ENCODE measurements around the gene NCAM1.
"Not testable (repeated sequence)": the region's sequence is repeated elsewhere in the genome, so short reads cannot be mapped to it uniquely, and the experiment has no call there.

NCAM1 gene

GRCh38 chr11:113023228-113023627 is 62.0 kb downstream of the NCAM1 start:
- DNase-seq: peak; percentile 39

DNA sequence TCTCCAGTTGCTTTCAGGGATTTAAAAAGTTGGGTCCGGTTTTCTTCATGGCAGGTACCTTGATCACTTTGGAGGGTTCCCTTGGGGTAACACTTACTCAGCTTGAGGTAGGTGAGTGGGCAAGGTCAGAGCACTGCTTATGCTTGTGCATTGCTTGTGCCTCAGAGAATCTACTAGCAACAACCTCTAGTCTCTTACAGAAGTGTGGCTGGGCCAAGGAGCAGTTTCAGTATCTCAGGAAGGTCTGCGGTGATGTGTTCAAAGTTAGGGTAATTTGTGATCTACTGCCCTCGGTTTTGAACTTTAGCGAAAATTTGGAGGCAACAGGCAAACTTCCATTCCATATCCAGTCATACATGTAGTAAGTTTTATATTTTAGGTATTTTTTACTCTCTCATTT is 62.8 kb downstream of the NCAM1 start:
- DNase-seq: no peak

DNA sequence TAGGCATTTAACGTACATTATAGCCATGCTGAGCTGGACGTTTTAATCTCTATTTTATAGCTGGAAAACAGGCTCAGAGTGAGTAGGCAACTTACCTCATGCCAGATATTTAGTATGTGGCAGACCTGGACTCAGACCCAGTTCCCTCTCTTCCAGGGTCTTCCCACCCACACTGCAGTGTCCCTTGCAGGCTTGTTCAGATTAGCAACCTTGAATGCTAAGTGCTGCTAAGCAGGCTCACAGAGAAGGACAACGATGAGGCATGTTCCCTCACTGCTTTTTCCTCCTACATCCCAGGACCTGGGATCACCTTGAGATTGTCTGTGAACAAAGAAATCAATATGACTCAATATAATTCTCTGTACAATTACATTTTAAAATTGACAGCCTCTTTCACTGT is 65.6 kb downstream of the NCAM1 start:
- DNase-seq: no peak

DNA sequence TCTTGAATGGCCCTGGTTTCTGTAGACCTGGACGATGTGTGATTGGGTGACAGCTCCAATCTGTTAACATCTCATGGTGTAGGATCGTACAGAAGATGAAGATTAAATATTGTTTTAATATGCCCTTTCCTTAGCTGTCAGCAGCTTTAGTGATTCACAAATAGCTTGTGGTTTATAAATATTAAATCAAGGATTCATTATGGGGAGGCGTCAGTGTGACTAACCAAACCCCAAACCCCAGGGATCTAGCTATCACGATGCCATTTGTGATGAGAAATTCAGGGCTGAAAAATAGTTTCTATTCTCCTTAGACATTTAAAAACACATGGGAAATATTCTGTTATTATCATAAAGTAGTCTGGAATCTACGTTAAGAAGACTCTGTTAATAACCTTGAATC is 73.4 kb downstream of the NCAM1 start:
- DNase-seq: peak; percentile 80

- no peak for DNase-seq
Measured at GRCh38 chr11:113035708-113036107, 74.5 kb downstream of the NCAM1 start.

GRCh38 chr11:113043698-113044097 is 82.5 kb downstream of the NCAM1 start:
- DNase-seq: no peak

DNA sequence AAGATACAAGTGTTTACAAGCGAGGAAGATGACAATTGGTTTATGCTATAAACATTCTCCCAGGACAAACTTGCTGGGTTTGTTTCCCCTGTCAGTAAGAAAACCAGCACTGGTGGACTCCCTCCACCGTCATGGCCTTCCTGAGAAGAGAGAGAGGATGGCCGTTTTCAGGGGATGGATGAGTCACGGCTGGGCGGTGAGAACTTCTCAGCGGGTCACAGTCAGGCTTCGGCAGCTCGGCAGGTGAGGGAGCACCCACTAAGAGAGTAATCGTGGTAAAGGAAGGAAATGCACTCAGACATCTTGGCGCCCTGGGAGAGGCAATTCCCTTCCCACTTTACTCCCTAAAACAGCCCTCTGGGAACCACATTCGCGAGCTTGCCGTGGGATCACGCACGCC is 83.9 kb downstream of the NCAM1 start:
- DNase-seq: no peak

GRCh38 chr11:113046866-113047265 is 85.6 kb downstream of the NCAM1 start:
- no peak for DNase-seq

- peak; percentile 90 for DNase-seq
Measured at GRCh38 chr11:113048820-113049768, 87.9 kb downstream of the NCAM1 start.

GRCh38 chr11:113053042-113053441 is 91.8 kb downstream of the NCAM1 start:
- not testable (repeated sequence) for DNase-seq

DNA sequence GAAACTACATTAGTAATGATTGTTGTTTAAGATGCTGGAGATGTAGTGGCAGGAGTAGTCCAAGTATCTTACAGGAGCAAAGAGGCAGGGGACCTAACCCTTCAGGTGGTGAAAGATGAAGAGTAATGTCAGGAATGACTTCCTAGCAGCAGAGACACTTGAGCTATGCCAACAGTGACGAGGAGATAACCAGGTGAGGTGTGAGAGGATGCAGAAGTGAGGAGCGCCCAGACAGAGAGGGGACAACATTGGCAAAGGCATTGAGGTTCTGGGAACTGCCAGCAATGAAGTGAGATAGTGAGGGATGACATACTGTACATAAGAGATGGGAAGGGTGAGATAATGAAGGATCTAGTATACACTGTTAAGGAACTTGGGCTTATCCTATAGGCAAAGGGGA is 95.8 kb downstream of the NCAM1 start:
- DNase-seq: no peak

GRCh38 chr11:113059548-113059947 is 98.3 kb downstream of the NCAM1 start:
- DNase-seq: no peak

- DNase-seq: no peak
Measured at GRCh38 chr11:113065330-113065729, 104.1 kb downstream of the NCAM1 start.

DNA sequence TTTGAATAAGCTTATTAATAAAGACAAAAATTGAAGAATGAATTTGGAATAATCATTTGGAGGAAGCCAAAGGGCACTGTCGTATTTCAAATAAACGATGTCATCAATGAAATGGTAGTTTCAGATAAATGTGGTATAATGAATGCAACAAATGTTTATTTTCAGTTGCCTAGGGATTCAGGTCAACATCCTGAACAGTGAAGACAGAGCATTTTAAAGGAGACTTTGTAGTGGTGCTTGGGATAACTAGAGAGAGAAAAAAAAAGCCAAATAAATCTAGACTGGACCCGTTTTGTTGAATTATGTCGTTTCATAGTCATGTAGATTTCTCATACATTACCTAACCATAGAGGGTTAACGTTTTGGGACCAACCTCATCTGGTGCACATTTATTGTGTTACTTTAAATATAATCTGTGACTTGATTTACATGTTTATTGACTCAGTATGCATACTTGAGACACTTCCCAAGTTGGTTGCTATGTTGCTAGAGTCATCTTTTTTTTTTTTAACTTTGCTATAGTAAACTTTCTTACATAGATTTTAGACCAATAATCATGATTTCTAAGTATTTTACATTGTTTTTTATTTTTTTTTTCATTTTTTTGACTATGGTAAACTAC is 111.1 kb downstream of the NCAM1 start:
- DNase-seq: no peak

- no peak for DNase-seq
Measured at GRCh38 chr11:113073290-113073953, 112.2 kb downstream of the NCAM1 start.

GRCh38 chr11:113075586-113076095 is 114.4 kb downstream of the NCAM1 start:
- no peak for DNase-seq

GRCh38 chr11:113077379-113077778 is 116.2 kb downstream of the NCAM1 start:
- DNase-seq: no peak

DNA sequence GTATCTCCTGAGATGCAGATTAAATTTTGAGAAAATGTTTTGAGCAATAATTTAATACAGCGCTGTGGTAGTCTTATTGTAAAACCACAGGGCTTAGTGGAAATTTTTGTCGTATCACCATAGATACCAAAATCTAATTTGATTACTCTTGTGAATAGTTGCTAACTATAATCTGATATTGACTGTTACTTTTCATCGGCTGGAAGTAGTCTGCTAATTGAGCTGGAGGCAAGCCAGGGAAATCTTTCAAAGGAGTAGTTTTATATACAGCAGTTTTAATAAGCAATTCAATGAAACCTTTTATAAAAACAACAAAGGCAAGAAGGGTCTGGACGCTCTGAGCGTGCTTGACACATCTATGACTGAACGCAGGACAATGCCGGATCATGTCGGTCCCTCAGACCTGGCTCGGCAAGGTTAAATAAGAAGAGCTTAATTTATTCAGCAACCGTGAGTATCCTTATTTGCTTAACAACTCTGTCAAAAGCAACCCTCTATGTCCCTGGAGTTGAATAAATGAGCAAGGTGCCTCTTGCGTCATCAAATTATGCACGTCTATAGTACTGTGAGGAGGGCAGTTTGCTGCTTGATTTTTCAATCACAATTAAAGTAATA is 121.2 kb downstream of the NCAM1 start:
- DNase-seq: no peak

DNA sequence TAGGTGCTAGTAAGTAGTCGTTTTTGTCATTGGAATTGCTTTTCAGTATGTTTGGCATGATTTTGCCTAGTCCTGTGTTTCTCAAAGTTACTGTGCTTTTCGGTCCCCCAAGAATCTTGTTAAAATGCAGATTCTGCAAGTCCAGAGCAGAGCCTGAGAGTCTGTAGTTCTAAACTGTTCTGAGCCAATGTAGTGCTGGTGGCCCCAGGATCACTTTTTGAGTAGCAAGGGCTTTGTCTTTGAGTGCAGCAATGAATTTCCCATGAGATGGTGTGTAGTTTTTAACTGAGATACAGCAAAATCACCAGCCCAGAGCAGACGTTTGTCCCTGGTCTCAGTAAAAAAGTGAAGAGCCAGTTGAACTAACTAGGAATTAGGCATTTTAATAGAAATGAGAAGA is 122.4 kb downstream of the NCAM1 start:
- no peak for DNase-seq

- DNase-seq: no peak
Measured at GRCh38 chr11:113084297-113084696, 123.1 kb downstream of the NCAM1 start.

GRCh38 chr11:113085446-113085845 is 124.2 kb downstream of the NCAM1 start:
- DNase-seq: no peak

GRCh38 chr11:113087706-113088105 is 126.5 kb downstream of the NCAM1 start:
- DNase-seq: no peak
